Lung (tissue), 12 donors: Measurements from ENCODE around the gene KIAA1755. TPM values are rescaled to one million over a fixed set of nuclear protein-coding genes. Genes with fewer than 3 reads are reported as not detected.

Source experiments
- ATAC-seq: fragments of 200-7000 bp; cut with Tn5 transposase; one replicate; pipeline ENCODE4 v1.9.1; 2020; ENCODE audit warnings: moderate number of reproducible peaks; ENCODE audit not compliant: insufficient read depth, low FRiP score
- DNase-seq, 3 donors: peaks; one replicate each; pipeline ENCODE4 v3.0.0-alpha.2; 2013 to 2017
- H3K27ac ChIP-seq, 2 donors: one replicate each; pipeline ENCODE4 v1.5.1; 2013; ENCODE audit warnings: mild to moderate bottlenecking in 2 of 2, moderate library complexity in 2 of 2, control low read depth in 1 of 2, inconsistent platforms in 1 of 2, low read depth in 1 of 2, low read length in 1 of 2
- H3K27me3 ChIP-seq, 3 donors: one replicate each; pipeline ENCODE4 v1.5.1; 2013; ENCODE audit warnings: low read length in 2 of 3; ENCODE audit not compliant: control insufficient read depth in 3 of 3, insufficient read depth in 3 of 3
- H3K36me3 ChIP-seq, 4 donors: one replicate each; pipeline ENCODE4 v1.5.1; 2013; ENCODE audit warnings: low read length in 4 of 4, mild to moderate bottlenecking in 1 of 4, moderate library complexity in 1 of 4; ENCODE audit not compliant: control insufficient read depth in 4 of 4, insufficient read depth in 4 of 4
- H3K4me1 ChIP-seq, 5 donors: one replicate each; pipeline ENCODE4 v1.5.1; 2013; ENCODE audit warnings: low read length in 5 of 5, mild to moderate bottlenecking in 2 of 5, moderate library complexity in 1 of 5; ENCODE audit not compliant: control insufficient read depth in 5 of 5, insufficient read depth in 5 of 5
- H3K4me3 ChIP-seq: one replicate; pipeline ENCODE4 v1.5.1; 2013; ENCODE audit warnings: mild to moderate bottlenecking, control low read depth, moderate library complexity
- H3K9ac ChIP-seq, 2 donors: one replicate each; pipeline ENCODE4 v1.5.1; 2013; ENCODE audit warnings: low read length in 2 of 2, control low read depth in 1 of 2; ENCODE audit not compliant: insufficient read depth in 1 of 2
- H3K9me3 ChIP-seq, 4 donors: one replicate each; pipeline ENCODE4 v1.5.1; 2013; ENCODE audit warnings: low read length in 3 of 4, mild to moderate bottlenecking in 1 of 4, moderate library complexity in 1 of 4; ENCODE audit not compliant: control insufficient read depth in 4 of 4, insufficient read depth in 3 of 4
- WGBS, 2 donors: extraction: QIAGEN DNeasy Blood & Tissue Kit; methylation state at CpG; one replicate each; pipeline ENCODE4 v1.1.7; 2013; 5-methylcytosine and 5-hydroxymethylcytosine counted together
- polyA plus RNA-seq, 2 donors: library from polyadenylated mRNA; stranded (reverse); fragments of 200-250 nt; gene quantifications; one replicate each; pipeline ENCODE4 v1.2.1, GENCODE V29; 2013
- total RNA-seq, 2 donors: library from RNA; depleted of rRNA in 1 of 2; stranded (reverse); fragments of >200 nt in 1 of 2; gene quantifications; one replicate each; pipeline ENCODE4 v1.2.1, GENCODE V29; 2014 to 2021
- TF ChIP-seq, protein P1 (sequence below): IDR thresholded peaks from 2 replicates; pipeline ENCODE4 v1.5.1; 2012; ENCODE audit warnings: mild to moderate bottlenecking; ENCODE audit errors: control extremely low read depth, extremely low read depth
- donor health status: control.
- donor health status: control.
- donor health status: Bipolar disorder and iron deficiency.
- donor health status: healthy.
- donor health status: DM: yes; HTN: yes; CAD: no.

Gene KIAA1755
- total and polyA plus RNA-seq, 4 donors = 0.33 to 2.0 (median 1.3) TPM

GRCh38 chr20:38170219-38170825 lies 90.2 kb downstream of the KIAA1755 start:
- no peak for ATAC-seq
- H3K27ac ChIP-seq = peak overlapping the region in 1 of 2 donors; percentile 54
- no peak for DNase-seq
- H3K27me3 ChIP-seq = no peaks in the 10 kb centered on the region
- H3K36me3 ChIP-seq = no peaks in the 10 kb centered on the region
- H3K9me3 ChIP-seq = no peaks in the 10 kb centered on the region
- no peak overlapping the region for H3K4me3 ChIP-seq
- 55 to 81% methylated on average over 8 of the region's 8 CpGs for WGBS, 2 donors
- TF ChIP-seq, protein P1, sequence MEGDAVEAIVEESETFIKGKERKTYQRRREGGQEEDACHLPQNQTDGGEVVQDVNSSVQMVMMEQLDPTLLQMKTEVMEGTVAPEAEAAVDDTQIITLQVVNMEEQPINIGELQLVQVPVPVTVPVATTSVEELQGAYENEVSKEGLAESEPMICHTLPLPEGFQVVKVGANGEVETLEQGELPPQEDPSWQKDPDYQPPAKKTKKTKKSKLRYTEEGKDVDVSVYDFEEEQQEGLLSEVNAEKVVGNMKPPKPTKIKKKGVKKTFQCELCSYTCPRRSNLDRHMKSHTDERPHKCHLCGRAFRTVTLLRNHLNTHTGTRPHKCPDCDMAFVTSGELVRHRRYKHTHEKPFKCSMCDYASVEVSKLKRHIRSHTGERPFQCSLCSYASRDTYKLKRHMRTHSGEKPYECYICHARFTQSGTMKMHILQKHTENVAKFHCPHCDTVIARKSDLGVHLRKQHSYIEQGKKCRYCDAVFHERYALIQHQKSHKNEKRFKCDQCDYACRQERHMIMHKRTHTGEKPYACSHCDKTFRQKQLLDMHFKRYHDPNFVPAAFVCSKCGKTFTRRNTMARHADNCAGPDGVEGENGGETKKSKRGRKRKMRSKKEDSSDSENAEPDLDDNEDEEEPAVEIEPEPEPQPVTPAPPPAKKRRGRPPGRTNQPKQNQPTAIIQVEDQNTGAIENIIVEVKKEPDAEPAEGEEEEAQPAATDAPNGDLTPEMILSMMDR = no peak
- H3K9ac ChIP-seq = peak overlapping the region in 1 of 2 donors; percentile 36
- peaks cover 0 to 57% (median 16%) of the 10 kb centered on the region in 5 donors for H3K4me1 ChIP-seq

DNA sequence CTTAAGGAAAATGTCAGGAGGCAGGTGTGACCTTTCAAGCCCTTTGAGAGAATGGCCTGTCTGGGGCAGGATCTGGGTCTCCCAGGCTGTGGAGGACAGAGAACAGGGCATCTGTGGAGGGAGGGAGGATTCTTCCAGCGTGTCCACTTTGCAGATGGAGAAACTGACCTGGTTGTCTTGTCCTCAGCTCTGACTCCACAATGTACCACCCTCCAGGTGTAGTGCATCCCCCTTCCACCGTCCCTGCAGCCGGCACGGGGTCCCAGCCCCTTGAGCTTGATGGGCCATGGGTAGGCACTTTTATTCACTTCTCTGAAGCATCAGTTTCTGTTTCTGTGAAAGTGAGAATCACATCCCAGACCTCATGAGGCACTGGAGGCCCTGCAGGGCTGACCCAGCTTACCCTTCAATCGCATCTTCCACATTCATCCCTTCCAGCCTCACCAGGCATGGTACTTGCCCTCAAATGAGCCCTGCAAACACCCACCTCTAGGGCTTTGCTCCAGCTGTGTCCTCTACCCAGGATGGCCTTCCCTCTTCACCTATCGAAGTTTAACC lies 90.8 kb downstream of the KIAA1755 start:
- Histone ChIP-seq H3K9ac (no peak overlapping the region), H3K9me3 (no peaks in the 10 kb centered on the region), H3K27me3 (no peaks in the 10 kb centered on the region), H3K4me1 (peaks cover 0 to 58% (median 16%) of the 10 kb centered on the region in 5 donors), H3K36me3 (no peaks in the 10 kb centered on the region), H3K27ac (peak overlapping the region in 1 of 2 donors; percentile 36), H3K4me3 (no peak overlapping the region)
- ATAC-seq (no peak), DNase-seq (no peak)
- TF ChIP-seq, protein P1 = no peak
- 89 to 94% methylated on average over 6 of the region's 6 CpGs for WGBS, 2 donors

DNA sequence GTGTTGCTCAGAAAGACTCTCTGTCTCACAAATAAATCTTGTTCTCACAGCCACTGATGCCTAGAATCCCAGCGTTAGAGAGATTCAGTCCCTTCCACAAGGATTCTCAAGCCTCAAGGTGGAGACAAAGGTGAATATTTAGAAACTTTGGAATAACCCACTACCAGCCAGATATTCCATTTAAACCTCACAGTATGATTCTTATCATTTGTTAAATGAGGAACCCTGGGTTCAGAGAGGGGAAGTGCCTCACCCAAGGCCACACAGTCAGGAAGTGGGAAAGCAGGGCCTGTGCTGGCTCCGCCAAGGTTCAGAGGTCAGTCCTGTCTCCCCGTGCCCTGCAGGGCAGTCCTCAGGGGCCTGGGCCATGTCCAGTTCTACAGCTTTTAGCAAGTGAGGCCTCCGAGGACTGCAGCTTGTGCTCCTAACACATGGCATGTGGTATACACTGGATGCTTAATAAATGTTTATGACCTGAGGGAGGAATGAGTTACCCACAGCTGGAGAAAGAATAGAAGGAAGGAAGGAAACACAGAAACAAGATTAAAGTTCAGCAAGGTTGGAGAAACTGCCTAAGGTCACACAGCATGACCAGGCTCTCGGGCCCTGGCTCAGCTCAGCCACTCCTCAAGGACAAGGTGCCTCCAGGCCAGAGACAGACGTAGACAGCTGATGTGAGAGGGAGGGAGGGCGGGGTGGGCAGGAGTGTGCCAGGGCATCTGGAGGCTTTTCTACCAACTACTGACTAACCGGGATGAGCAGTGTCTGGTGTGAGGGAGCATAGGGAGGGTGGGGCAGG lies 91.5 kb downstream of the KIAA1755 start:
- Histone ChIP-seq H3K4me1 (peaks cover 0 to 65% (median 16%) of the 10 kb centered on the region in 5 donors), H3K9ac (no peak overlapping the region), H3K36me3 (no peaks in the 10 kb centered on the region), H3K27me3 (no peaks in the 10 kb centered on the region), H3K27ac (peak overlapping the region in 1 of 2 donors; percentile 30), H3K4me3 (no peak overlapping the region), H3K9me3 (no peaks in the 10 kb centered on the region)
- DNase-seq (no peak), ATAC-seq (no peak)
- 54 to 59% methylated on average over 8 of the region's 8 CpGs for WGBS, 2 donors
- TF ChIP-seq, protein P1 = no peak
